ENCODE data around the gene ANO8. TPM values are rescaled to one million over a fixed set of nuclear protein-coding genes. Genes with fewer than 3 reads are reported as not detected.

ANO8 gene
- total and polyA plus RNA-seq, 2 donors (not counting 1 experiment from before 2014, with no cell fraction given) = 3.0 to 5.2 TPM

DNA sequence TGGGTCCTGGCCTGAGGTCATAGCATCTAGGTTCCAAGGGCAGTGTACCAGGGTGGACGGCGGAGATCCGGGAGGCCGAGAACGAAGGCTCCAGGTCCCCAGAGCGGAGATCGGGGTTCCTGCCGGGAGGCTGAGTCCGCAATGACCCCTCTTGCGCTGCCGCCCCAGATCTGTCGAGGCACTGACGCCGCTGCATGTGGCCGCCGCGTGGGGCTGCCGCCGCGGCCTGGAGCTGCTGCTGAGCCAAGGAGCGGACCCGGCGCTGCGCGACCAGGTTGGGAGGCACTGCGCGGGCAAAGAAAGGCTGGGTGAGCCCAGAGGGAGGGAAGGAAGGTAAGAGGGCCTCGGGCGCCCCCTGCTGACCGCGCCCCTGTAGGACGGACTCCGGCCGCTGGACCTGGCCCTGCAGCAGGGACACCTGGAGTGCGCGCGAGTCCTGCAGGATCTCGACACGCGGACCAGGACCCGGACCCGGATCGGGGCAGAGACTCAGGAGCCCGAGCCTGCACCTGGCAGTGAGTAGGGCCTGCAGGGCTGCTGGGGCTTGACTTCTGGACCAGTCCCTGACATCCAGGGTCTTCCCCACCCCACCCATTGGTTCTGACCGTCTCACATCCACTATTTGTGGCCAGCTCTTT, 52.0 kb downstream of the ANO8 start:
- H3K9me3 Mint-ChIP-seq (ENCODE audit: insufficient read depth) = no peaks in the 10 kb centered on the region
- H3K4me1 Mint-ChIP-seq = peaks cover 8% of the 10 kb centered on the region
- no peaks in the 10 kb centered on the region for H3K79me2 ChIP-seq (ENCODE audit: control insufficient read depth, insufficient read depth, low read length)
- H3K4me3 Mint-ChIP-seq = peak overlapping the region; percentile 93
- peak overlapping the region; percentile 85 for H2AFZ ChIP-seq (ENCODE audit: insufficient read depth, low read depth, low read length, poor library complexity, severe bottlenecking)
- intact Hi-C loops (cut with micrococcal nuclease) = loop anchor here (1.0 to 10.0 kb wide), 5 partner anchors 21 to 568 kb away; no protein-coding TSS in a partner anchor
- H3K4me2 ChIP-seq (replicated peaks; ENCODE audit: low read depth, low read length, poor library complexity, severe bottlenecking) = peak overlapping the region; percentile 92
- ATAC-seq (ENCODE audit: low read depth) (peak; percentile 84), DNase-seq (peak; percentile 88)
- no peak for TF ChIP-seq EZH2 (IDR thresholded peaks at IDR 0.05; ENCODE audit: borderline replicate concordance, insufficient read depth, low read depth, low read length, poor library complexity, severe bottlenecking)
- TF ChIP-seq, protein P1, sequence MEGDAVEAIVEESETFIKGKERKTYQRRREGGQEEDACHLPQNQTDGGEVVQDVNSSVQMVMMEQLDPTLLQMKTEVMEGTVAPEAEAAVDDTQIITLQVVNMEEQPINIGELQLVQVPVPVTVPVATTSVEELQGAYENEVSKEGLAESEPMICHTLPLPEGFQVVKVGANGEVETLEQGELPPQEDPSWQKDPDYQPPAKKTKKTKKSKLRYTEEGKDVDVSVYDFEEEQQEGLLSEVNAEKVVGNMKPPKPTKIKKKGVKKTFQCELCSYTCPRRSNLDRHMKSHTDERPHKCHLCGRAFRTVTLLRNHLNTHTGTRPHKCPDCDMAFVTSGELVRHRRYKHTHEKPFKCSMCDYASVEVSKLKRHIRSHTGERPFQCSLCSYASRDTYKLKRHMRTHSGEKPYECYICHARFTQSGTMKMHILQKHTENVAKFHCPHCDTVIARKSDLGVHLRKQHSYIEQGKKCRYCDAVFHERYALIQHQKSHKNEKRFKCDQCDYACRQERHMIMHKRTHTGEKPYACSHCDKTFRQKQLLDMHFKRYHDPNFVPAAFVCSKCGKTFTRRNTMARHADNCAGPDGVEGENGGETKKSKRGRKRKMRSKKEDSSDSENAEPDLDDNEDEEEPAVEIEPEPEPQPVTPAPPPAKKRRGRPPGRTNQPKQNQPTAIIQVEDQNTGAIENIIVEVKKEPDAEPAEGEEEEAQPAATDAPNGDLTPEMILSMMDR (IDR thresholded peaks at IDR 0.05) = peak; percentile 92
- 4% methylated on average over 45 of the region's 45 CpGs for WGBS (ENCODE audit: insufficient coverage)
- peak overlapping the region; percentile 78 for H3K9ac ChIP-seq (ENCODE audit: low read length)
- H3K27ac Mint-ChIP-seq = peak overlapping the region; percentile 63
- H3K4me3 ChIP-seq (ENCODE audit: control extremely low read depth in 1 of 5, extremely low read depth in 1 of 5, insufficient read depth in 1 of 5, low read depth in 2 of 5, low read length in 4 of 5) = peak overlapping the region; percentile 48 to 92 (median 66)
- no peak overlapping the region for H3K27ac ChIP-seq (ENCODE audit: low read length in 2 of 2)
- peaks cover 5 to 21% of the 10 kb centered on the region in 2 donors for H3K4me1 ChIP-seq (ENCODE audit: control insufficient read depth in 2 of 2, insufficient read depth in 2 of 2, low read length in 2 of 2)
- ChIA-PET POLR2A (interaction anchor here (0.6 to 1.5 kb wide), 6 partner anchors 18 to 99 kb away, joined by 3 to 12 read pairs (median 6); partner anchors contain the start of genes OCEL1, USE1 and USHBP1), CTCF (interaction anchor here (0.8 to 5.9 kb wide), 16 partner anchors 11 to 564 kb away, joined by 3 to 52 read pairs (median 5); partner anchors contain the start of genes BABAM1, MRPL34, USE1 and USHBP1)
- peaks cover 0 to 13% of the 10 kb centered on the region in 2 experiments for H3K36me3 ChIP-seq (replicated peaks in 1 of 2; ENCODE audit: control extremely low read depth in 1 of 2, control insufficient read depth in 1 of 2, extremely low read depth in 1 of 2, insufficient read depth in 2 of 2, low read length in 1 of 2)
- no peaks in the 10 kb centered on the region for H3K9me3 ChIP-seq (ENCODE audit: control extremely low read depth in 1 of 3, control insufficient read depth in 2 of 3, insufficient read depth in 1 of 3, low read length in 2 of 3)
- no peaks in the 10 kb centered on the region for H3K27me3 ChIP-seq (replicated peaks in 1 of 4; ENCODE audit: control extremely low read depth in 1 of 4, control insufficient read depth in 3 of 4, insufficient read depth in 4 of 4, low read length in 3 of 4)
- no peaks in the 10 kb centered on the region for H4K20me1 ChIP-seq (ENCODE audit: control insufficient read depth, insufficient read depth, low read length, poor library complexity, severe bottlenecking)
- no peaks in the 10 kb centered on the region for H3K27me3 Mint-ChIP-seq

Measured in B cell (primary cell).